Testis (tissue), 3 donors: Measurements from ENCODE around the gene GRM8. TPM values are rescaled to one million over a fixed set of nuclear protein-coding genes. Genes with fewer than 3 reads are reported as not detected.

ENCODE experiments used
- DNase-seq: peaks from one replicate; pipeline ENCODE4 v3.0.0-alpha.2; 2019
- H3K27ac ChIP-seq, 2 donors: fragments of 200-600 bp; sonication (generic); one replicate each; pipeline ENCODE4 v1.5.1; 2019
- H3K27me3 ChIP-seq: fragments of 200-600 bp; sonication (generic); one replicate; pipeline ENCODE4 v1.5.1; 2019
- H3K36me3 ChIP-seq: fragments of 200-600 bp; sonication (generic); one replicate; pipeline ENCODE4 v1.5.1; 2017; ENCODE audit warnings: low read depth; ENCODE audit errors: missing control alignments
- H3K4me1 ChIP-seq: fragments of 200-600 bp; sonication (generic); one replicate; pipeline ENCODE4 v1.5.1; 2019
- H3K4me3 ChIP-seq, 2 donors: fragments of 200-600 bp; sonication (generic); one replicate each; pipeline ENCODE4 v1.5.1; 2017 to 2019
- H3K9me3 ChIP-seq: fragments of 200-600 bp; sonication (generic); one replicate; pipeline ENCODE4 v1.5.1; 2017
- CTCF ChIP-seq, 3 experiments: fragments of 450-650 bp in 2 of 3; fragments of 200-600 bp in 1 of 3; sonication (generic) in 1 of 3; IDR thresholded peaks; one replicate each; pipeline ENCODE4 v1.5.1; 2016 to 2019; ENCODE audit warnings: antibody characterized with exemption in 3 of 3, mild to moderate bottlenecking in 2 of 3, moderate library complexity in 1 of 3
- POLR2A ChIP-seq: fragments of 450-650 bp; IDR thresholded peaks from one replicate; pipeline ENCODE4 v1.6.1; 2017; ENCODE audit warnings: antibody characterized with exemption, mild to moderate bottlenecking, moderate library complexity
- WGBS, 2 donors: methylation state at CpG; one replicate each; pipeline ENCODE4 v1.1.5; 2018; 5-methylcytosine and 5-hydroxymethylcytosine counted together
- intact Hi-C: fragments of 100-400 bp; cut with DNase I; formaldehyde crosslinking; loops from one replicate; pipeline ENCODE4 v1.15.1; 2023; ENCODE audit warnings: low total_unique reads
- polyA plus RNA-seq: library from polyadenylated mRNA; stranded (reverse); fragments of 350-450 nt; fragmentation: Illumina TruSeq; extraction: RNeasy Lipid Tissue Mini Kit (QIAGEN cat#74804); gene quantifications from one replicate; pipeline ENCODE4 v1.2.3, GENCODE V29; 2014; ENCODE audit warnings: low read depth, low replicate concordance; ENCODE audit not compliant: insufficient read depth
- total RNA-seq, 2 donors: library from RNA; depleted of rRNA; stranded (reverse); fragments of >200 nt; gene quantifications; one replicate each; pipeline ENCODE4 v1.2.3, GENCODE V29; 2016

The GRM8 gene
- total and polyA plus RNA-seq, 3 donors from 2014 or later: 7.1 to 8.2 (median 7.1) TPM

GRCh38 chr7:126776498-126776897 is 476.2 kb downstream of the GRM8 start:
- TF ChIP-seq POLR2A (no peak), CTCF (IDR thresholded peaks at IDR 0.05) (no peak)
- Histone ChIP-seq H3K4me1 (no peaks in the 10 kb centered on the region), H3K27me3 (no peaks in the 10 kb centered on the region), H3K9me3 (no peaks in the 10 kb centered on the region), H3K4me3 (no peak overlapping the region), H3K36me3 (no peaks in the 10 kb centered on the region), H3K27ac (no peak overlapping the region)
- 81% methylated on average over 3 of the region's 3 CpGs for WGBS, 2 donors
- intact Hi-C loops: no loop called here
- no peak for DNase-seq

DNA sequence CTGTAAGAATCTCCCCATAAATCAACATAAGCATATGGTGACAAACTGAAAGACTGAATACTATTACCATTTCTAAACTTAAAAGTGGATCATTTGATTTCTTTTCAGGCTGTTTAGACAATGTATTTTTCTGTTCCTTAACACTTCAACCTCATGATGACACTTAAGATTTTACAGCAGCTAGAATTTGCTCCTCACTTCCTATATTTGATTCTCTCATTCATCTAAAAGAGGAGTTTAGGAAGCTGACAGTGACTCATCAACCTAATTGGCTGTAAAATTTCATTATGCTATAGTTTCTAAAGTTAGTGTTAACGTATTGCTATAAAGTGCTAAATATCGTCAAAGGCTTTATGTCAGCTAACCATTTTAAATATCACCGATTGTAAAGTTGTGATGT is 478.7 kb downstream of the GRM8 start:
- intact Hi-C loops: no loop called here
- Histone ChIP-seq H3K4me3 (no peak overlapping the region), H3K4me1 (no peaks in the 10 kb centered on the region), H3K36me3 (no peaks in the 10 kb centered on the region), H3K27me3 (no peaks in the 10 kb centered on the region), H3K27ac (no peak overlapping the region), H3K9me3 (no peaks in the 10 kb centered on the region)
- WGBS, 2 donors: 84 to 87% methylated on average over 3 of the region's 3 CpGs
- DNase-seq: no peak
- no peak for TF ChIP-seq CTCF (IDR thresholded peaks at IDR 0.05)
- TF ChIP-seq POLR2A: no peak

- DNase-seq: no peak
- Histone ChIP-seq H3K4me3 (no peak overlapping the region), H3K9me3 (no peaks in the 10 kb centered on the region), H3K4me1 (no peaks in the 10 kb centered on the region), H3K27ac (no peak overlapping the region), H3K27me3 (no peaks in the 10 kb centered on the region), H3K36me3 (no peaks in the 10 kb centered on the region)
- TF ChIP-seq POLR2A (no peak), CTCF (IDR thresholded peaks at IDR 0.05) (no peak)
- intact Hi-C loops: no loop called here
- 89 to 92% methylated on average over 5 of the region's 5 CpGs for WGBS, 2 donors
Observed at GRCh38 chr7:126768836-126769235, 483.9 kb downstream of the GRM8 start.

GRCh38 chr7:126760914-126761577 is 491.7 kb downstream of the GRM8 start:
- WGBS, 2 donors: 85 to 95% methylated on average over 12 to 13 of the region's 13 CpGs
- Histone ChIP-seq H3K27me3 (no peaks in the 10 kb centered on the region), H3K4me3 (no peak overlapping the region), H3K36me3 (no peaks in the 10 kb centered on the region), H3K9me3 (no peaks in the 10 kb centered on the region), H3K4me1 (no peaks in the 10 kb centered on the region), H3K27ac (no peak overlapping the region)
- DNase-seq: no peak
- TF ChIP-seq POLR2A (no peak), CTCF (IDR thresholded peaks at IDR 0.05) (no peak)
- intact Hi-C loops: no loop called here

DNA sequence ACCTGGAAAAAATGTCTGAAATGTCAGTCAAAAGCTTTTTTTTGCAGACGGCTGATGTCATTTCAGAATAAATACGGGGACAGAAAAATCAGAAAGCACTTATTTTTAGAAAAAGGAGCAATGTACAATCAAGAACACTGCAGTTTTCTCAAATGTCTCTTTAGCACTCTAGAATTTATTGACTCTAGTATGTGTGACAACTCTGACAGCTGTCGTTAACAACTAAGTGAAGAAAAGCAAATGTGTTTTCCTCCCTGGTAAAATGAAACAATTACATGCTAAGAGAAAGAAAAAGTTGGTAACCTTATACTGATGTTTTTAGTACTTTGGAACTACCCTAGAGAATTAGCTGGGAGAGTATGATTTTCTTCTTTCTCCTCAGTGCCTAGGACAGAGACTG is 497.4 kb downstream of the GRM8 start:
- no peaks in the 10 kb centered on the region for H3K9me3 ChIP-seq
- 85 to 86% methylated on average over 3 of the region's 3 CpGs for WGBS, 2 donors
- intact Hi-C loops: no loop called here
- TF ChIP-seq POLR2A (no peak), CTCF (IDR thresholded peaks at IDR 0.05) (no peak)
- no peak for DNase-seq
- H3K36me3 ChIP-seq: no peaks in the 10 kb centered on the region
- no peak overlapping the region for H3K27ac ChIP-seq
- no peaks in the 10 kb centered on the region for H3K27me3 ChIP-seq
- no peak overlapping the region for H3K4me3 ChIP-seq
- H3K4me1 ChIP-seq: no peaks in the 10 kb centered on the region
